ENCODE measurements around the gene PDZRN4.
"Not testable (repeated sequence)": the region's sequence is repeated elsewhere in the genome, so short reads cannot be mapped to it uniquely, and the experiment has no call there.

Gene PDZRN4

GRCh38 chr12:41304526-41304925 is 116.4 kb downstream of the PDZRN4 start:
- DNase-seq (ENCODE audit: low read depth, low spot score) = no peak
- no peaks in the 10 kb centered on the region for H3K4me1 ChIP-seq (ENCODE audit: insufficient read depth, insufficient read length)
- H3K36me3 ChIP-seq (ENCODE audit: insufficient read depth, insufficient read length, low read length) = no peaks in the 10 kb centered on the region
- H3K9ac ChIP-seq (ENCODE audit: insufficient read length, low read depth) = no peak overlapping the region
- no peaks in the 10 kb centered on the region for H3K27me3 ChIP-seq (ENCODE audit: insufficient read depth, insufficient read length)
- H3K9me3 ChIP-seq (ENCODE audit: insufficient read depth, low read length) = no peaks in the 10 kb centered on the region
- TF ChIP-seq YY1 (IDR thresholded peaks at IDR 0.05; ENCODE audit: insufficient read depth, insufficient read length) (no peak), ZNF274 (IDR thresholded peaks at IDR 0.05; ENCODE audit: low read depth, low read length) (no peak), SUZ12 (IDR thresholded peaks at IDR 0.05; ENCODE audit: extremely low read depth, insufficient read depth, insufficient read length) (no peak)
- H3K4me3 ChIP-seq (ENCODE audit: insufficient read length, low read depth) = no peak overlapping the region

GRCh38 chr12:41310367-41310766 is 122.2 kb downstream of the PDZRN4 start:
- Histone ChIP-seq H3K36me3 (ENCODE audit: insufficient read depth, insufficient read length, low read length) (no peaks in the 10 kb centered on the region), H3K9ac (ENCODE audit: insufficient read length, low read depth) (no peak overlapping the region), H3K4me3 (ENCODE audit: insufficient read length, low read depth) (no peak overlapping the region), H3K9me3 (ENCODE audit: insufficient read depth, low read length) (no peaks in the 10 kb centered on the region), H3K4me1 (ENCODE audit: insufficient read depth, insufficient read length) (no peaks in the 10 kb centered on the region), H3K27me3 (ENCODE audit: insufficient read depth, insufficient read length) (no peaks in the 10 kb centered on the region)
- DNase-seq (ENCODE audit: low read depth, low spot score) = no peak
- no peak for TF ChIP-seq YY1 (IDR thresholded peaks at IDR 0.05; ENCODE audit: insufficient read depth, insufficient read length)
- TF ChIP-seq ZNF274 (IDR thresholded peaks at IDR 0.05; ENCODE audit: low read depth, low read length) = no peak
- TF ChIP-seq SUZ12 (IDR thresholded peaks at IDR 0.05; ENCODE audit: extremely low read depth, insufficient read depth, insufficient read length) = no peak

- TF ChIP-seq ZNF274 (IDR thresholded peaks at IDR 0.05; ENCODE audit: low read depth, low read length) (no peak), YY1 (IDR thresholded peaks at IDR 0.05; ENCODE audit: insufficient read depth, insufficient read length) (no peak), SUZ12 (IDR thresholded peaks at IDR 0.05; ENCODE audit: extremely low read depth, insufficient read depth, insufficient read length) (no peak)
These were observed 123.8 kb downstream of the PDZRN4 start for GRCh38 chr12:41311883-41312282.

DNA sequence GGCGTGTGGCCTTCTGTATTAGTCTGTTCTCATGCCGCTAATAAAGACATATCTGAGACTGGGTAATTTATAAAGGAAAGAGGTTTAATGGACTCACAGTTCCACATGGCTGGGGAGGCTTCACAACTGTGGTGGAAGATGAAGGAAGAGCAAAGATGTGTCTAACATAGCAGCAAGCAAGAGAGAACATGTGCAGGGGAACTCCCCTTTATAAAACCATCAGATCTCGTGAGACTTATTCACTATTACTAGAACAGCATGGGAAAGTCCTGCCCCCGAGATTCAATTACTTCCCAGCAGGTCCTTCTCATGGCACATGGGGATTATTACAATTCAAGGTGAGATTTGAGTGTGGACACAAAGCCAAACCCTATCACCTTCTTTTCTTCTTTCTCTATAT is 124.3 kb downstream of the PDZRN4 start:
- not testable (repeated sequence) for H3K36me3 ChIP-seq (ENCODE audit: insufficient read depth, insufficient read length, low read length); H3K9me3 ChIP-seq (ENCODE audit: insufficient read depth, low read length); H3K4me1 ChIP-seq (ENCODE audit: insufficient read depth, insufficient read length); H3K4me3 ChIP-seq (ENCODE audit: insufficient read length, low read depth); H3K9ac ChIP-seq (ENCODE audit: insufficient read length, low read depth); H3K27me3 ChIP-seq (ENCODE audit: insufficient read depth, insufficient read length); DNase-seq (ENCODE audit: low read depth, low spot score)

More at GRCh38 chr12:41311883-41312282, 123.8 kb downstream of the PDZRN4 start:
- DNase-seq (ENCODE audit: low read depth, low spot score) = no peak
- no peaks in the 10 kb centered on the region for H3K9me3 ChIP-seq (ENCODE audit: insufficient read depth, low read length)
- no peak overlapping the region for H3K4me3 ChIP-seq (ENCODE audit: insufficient read length, low read depth)
- H3K27me3 ChIP-seq (ENCODE audit: insufficient read depth, insufficient read length) = no peaks in the 10 kb centered on the region
- no peaks in the 10 kb centered on the region for H3K4me1 ChIP-seq (ENCODE audit: insufficient read depth, insufficient read length)
- H3K36me3 ChIP-seq (ENCODE audit: insufficient read depth, insufficient read length, low read length) = no peaks in the 10 kb centered on the region
- H3K9ac ChIP-seq (ENCODE audit: insufficient read length, low read depth) = no peak overlapping the region

DNA sequence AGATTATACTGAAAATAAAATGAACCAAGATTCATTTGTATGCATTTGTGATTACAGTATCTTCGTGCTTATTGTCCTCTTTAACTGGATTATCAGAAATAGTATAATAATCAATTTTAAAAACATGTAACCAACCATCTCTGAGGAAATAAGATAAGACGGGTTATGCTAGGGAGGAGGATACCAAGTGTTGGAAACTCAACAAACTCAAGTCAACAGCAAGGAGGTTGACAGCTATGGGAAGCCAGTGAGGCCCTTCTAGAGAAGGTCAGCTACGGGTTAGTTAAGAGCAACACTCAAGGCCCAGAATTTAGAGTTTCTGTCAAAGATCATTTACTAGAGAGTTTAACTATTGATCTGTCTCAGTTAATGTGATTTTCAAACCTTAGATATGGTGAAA is 137.2 kb downstream of the PDZRN4 start:
- Histone ChIP-seq H3K9ac (ENCODE audit: insufficient read length, low read depth) (no peak overlapping the region), H3K4me3 (ENCODE audit: insufficient read length, low read depth) (no peak overlapping the region), H3K36me3 (ENCODE audit: insufficient read depth, insufficient read length, low read length) (no peaks in the 10 kb centered on the region), H3K27me3 (ENCODE audit: insufficient read depth, insufficient read length) (no peaks in the 10 kb centered on the region), H3K9me3 (ENCODE audit: insufficient read depth, low read length) (no peaks in the 10 kb centered on the region), H3K4me1 (ENCODE audit: insufficient read depth, insufficient read length) (no peaks in the 10 kb centered on the region)
- no peak for DNase-seq (ENCODE audit: low read depth, low spot score)
- no peak for TF ChIP-seq YY1 (IDR thresholded peaks at IDR 0.05; ENCODE audit: insufficient read depth, insufficient read length)
- no peak for TF ChIP-seq ZNF274 (IDR thresholded peaks at IDR 0.05; ENCODE audit: low read depth, low read length)
- no peak for TF ChIP-seq SUZ12 (IDR thresholded peaks at IDR 0.05; ENCODE audit: extremely low read depth, insufficient read depth, insufficient read length)

DNA sequence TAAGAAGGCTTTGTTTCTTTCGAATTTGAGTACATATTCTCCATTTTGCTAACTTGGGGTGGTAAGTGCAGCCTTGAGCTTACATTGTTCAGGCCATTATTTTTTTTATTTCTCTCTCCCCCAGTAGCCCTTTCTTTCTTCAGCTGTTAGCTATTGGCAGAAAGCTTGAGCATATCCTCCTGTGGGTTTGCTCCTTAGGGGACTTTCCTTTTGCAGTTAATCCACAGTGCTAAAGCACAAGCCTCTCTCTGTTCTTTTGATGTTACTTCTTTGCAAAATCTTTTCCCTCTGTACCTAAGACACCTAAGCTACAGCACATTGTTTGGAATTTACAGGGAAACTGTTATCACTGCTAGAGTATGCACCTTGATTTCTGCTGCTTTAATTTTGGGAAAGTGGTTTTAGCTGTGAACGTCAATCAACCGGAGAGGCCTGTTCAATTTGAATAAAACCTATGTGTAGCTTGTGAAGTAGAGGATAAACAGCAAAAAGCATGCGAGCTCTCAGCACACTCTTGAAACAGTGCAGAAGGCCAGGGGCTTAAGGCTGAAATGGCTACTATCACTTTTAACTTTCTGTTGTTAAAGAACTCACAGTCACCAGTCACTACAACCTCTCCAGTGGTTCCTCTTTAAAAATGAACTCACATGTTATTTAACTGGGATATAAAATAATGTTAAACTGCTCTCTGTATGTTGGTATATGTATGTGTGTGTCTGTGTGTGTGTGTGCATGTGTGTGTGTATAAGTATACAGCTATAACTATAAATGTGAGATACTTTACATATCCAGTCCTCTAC is 139.2 kb downstream of the PDZRN4 start:
- Histone ChIP-seq H3K36me3 (ENCODE audit: insufficient read depth, insufficient read length, low read length) (no peaks in the 10 kb centered on the region), H3K9me3 (ENCODE audit: insufficient read depth, low read length) (no peaks in the 10 kb centered on the region), H3K27me3 (ENCODE audit: insufficient read depth, insufficient read length) (no peaks in the 10 kb centered on the region), H3K4me3 (ENCODE audit: insufficient read length, low read depth) (no peak overlapping the region), H3K9ac (ENCODE audit: insufficient read length, low read depth) (no peak overlapping the region), H3K4me1 (ENCODE audit: insufficient read depth, insufficient read length) (no peaks in the 10 kb centered on the region)
- no peak for TF ChIP-seq ZNF274 (IDR thresholded peaks at IDR 0.05; ENCODE audit: low read depth, low read length)
- no peak for TF ChIP-seq SUZ12 (IDR thresholded peaks at IDR 0.05; ENCODE audit: extremely low read depth, insufficient read depth, insufficient read length)
- no peak for TF ChIP-seq YY1 (IDR thresholded peaks at IDR 0.05; ENCODE audit: insufficient read depth, insufficient read length)
- DNase-seq (ENCODE audit: low read depth, low spot score) = no peak

DNA sequence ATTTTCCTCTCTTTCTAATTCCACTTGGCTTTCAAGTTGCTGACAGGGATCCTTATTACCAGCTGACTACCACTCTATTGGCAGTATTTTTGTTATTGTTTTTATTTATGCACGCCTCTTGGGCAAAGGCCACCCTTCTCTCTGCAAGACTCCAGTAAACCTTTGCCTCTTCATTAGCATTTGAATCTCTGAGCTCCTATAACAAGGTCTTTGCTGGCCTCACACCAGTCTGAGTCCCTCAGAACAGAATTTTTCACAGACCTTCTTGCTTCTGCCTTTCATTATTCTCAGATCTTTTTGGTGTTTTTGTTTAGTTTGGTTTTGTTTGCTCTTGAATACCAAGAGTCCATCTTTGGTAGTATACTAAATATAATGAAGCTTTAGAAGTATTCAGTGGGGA is 145.9 kb downstream of the PDZRN4 start:
- DNase-seq (ENCODE audit: low read depth, low spot score) = peak; percentile 9
- Histone ChIP-seq H3K4me1 (ENCODE audit: insufficient read depth, insufficient read length) (no peaks in the 10 kb centered on the region), H3K4me3 (ENCODE audit: insufficient read length, low read depth) (no peak overlapping the region), H3K9me3 (ENCODE audit: insufficient read depth, low read length) (no peaks in the 10 kb centered on the region), H3K36me3 (ENCODE audit: insufficient read depth, insufficient read length, low read length) (no peaks in the 10 kb centered on the region), H3K27me3 (ENCODE audit: insufficient read depth, insufficient read length) (no peaks in the 10 kb centered on the region), H3K9ac (ENCODE audit: insufficient read length, low read depth) (no peak overlapping the region)
- no peak for TF ChIP-seq SUZ12 (IDR thresholded peaks at IDR 0.05; ENCODE audit: extremely low read depth, insufficient read depth, insufficient read length)
- no peak for TF ChIP-seq ZNF274 (IDR thresholded peaks at IDR 0.05; ENCODE audit: low read depth, low read length)
- no peak for TF ChIP-seq YY1 (IDR thresholded peaks at IDR 0.05; ENCODE audit: insufficient read depth, insufficient read length)
